ENCODE results near the gene GLP2R.

GLP2R gene

DNA sequence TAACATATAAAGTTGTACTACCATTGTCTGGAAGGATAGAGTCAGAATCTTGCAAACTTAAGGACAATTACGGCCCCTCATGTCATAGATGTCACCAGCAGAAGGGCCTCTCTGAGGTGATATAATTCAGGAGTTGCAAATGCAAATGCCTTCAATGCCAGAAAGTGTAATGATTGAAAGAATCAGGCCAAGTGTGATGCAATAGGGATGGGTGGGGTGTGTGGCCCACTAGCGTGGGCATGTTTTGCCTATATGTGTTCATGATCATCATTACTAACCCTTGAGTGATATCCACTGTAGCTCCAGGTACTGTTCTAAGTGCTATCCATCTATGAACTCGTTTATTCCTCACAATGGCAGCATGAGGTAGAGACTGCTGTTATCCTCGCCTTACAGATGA, 35.4 kb upstream of the GLP2R start:
- in situ Hi-C loops (cut with MboI; ENCODE audit: low pct_unique_long_range_greater_than_20kb, low sequenced_read_pairs, unreplicated experiment), result no loop called here
- no peak for DNase-seq (ENCODE audit: low spot score)
- TF ChIP-seq, protein P1, sequence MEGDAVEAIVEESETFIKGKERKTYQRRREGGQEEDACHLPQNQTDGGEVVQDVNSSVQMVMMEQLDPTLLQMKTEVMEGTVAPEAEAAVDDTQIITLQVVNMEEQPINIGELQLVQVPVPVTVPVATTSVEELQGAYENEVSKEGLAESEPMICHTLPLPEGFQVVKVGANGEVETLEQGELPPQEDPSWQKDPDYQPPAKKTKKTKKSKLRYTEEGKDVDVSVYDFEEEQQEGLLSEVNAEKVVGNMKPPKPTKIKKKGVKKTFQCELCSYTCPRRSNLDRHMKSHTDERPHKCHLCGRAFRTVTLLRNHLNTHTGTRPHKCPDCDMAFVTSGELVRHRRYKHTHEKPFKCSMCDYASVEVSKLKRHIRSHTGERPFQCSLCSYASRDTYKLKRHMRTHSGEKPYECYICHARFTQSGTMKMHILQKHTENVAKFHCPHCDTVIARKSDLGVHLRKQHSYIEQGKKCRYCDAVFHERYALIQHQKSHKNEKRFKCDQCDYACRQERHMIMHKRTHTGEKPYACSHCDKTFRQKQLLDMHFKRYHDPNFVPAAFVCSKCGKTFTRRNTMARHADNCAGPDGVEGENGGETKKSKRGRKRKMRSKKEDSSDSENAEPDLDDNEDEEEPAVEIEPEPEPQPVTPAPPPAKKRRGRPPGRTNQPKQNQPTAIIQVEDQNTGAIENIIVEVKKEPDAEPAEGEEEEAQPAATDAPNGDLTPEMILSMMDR (IDR thresholded peaks at IDR 0.05; ENCODE audit: extremely low read depth, insufficient read depth, missing control alignments), result no peak

DNA sequence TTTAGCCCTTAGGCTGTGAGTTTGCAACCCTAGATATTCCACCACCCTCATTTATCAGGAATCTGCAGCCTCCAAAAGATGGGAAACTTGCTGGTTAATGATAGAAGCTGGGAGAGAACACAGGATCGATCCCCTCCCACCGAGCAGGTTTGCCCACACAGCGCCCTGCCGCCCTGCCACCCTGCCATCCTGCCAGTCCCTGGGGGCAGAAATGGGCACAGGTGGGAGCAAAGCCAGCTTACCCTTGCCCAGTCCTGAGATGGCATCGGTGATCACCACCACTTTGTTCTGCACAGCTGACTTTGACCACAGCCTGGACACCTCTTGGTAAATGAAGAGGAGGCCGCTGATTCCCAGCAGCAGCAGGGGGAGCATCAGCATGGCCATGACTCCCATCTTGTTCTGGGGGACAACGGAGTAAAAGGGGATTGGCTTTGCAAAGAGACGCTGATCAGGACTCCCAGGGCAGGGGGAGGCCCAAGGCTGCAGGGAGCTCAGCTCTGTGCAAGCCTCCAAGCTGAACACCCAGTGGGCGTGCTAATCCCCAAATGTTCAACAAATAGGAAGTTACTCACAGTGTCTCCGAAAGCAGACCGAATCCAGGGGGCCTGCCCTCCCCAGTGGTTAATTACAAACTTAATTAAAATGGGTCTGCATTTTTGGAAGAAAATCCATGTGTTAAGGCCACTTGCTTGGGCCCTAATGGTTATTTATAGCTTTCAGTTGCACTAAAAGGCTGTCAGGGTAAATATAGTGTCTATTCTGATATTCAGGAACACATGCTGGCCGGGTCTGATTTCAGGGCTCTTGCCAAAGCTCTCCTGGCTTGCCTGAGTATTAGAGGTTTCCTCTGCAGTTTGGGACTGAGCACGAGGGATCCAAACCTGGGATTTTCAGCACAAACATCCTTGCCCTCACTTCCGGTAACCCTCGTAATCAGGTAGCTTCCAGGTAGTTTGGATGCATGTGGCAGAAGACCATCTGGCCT, 34.5 kb upstream of the GLP2R start, which contains the start of gene DHRS7C:
TSS of gene DHRS7C (minus strand) at position 704 of the 988 bp plus-strand sequence. CDS start at position 396, 308 bp downstream.
- TF ChIP-seq, protein P1 (IDR thresholded peaks at IDR 0.05; ENCODE audit: extremely low read depth, insufficient read depth, missing control alignments), result no peak
- no peak for DNase-seq (ENCODE audit: low spot score)

DNA sequence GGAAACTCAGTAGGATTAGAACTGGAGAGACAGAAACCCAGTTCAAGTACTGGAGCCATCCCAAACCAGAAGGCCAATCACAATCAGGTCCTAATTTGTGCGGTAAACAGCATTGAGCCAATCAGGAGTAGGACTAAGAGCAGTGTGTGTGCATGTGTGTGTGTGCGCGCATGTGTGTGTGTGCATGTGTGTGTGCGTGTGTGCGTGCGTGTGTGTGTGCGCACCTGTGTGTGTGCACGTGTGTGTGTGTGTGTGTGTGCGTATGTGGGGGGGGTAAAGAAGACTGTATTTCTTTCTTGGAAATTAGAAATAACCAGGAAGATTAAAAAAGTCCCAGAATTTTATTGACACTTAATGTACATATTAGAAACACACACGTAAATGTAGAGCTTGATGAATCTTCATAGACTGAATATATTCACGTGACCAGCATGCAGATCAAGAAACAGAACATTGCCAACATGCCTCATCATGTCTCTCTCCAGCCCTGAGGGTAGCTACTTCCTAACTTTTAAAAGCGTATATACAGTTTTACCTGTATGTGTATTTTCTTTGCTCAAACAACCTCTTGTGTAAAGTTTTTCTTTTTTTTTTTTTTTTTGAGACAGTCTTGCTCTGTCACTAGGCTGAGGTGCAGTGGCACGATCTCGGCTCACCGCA, 33.4 kb upstream of the GLP2R start:
- TF ChIP-seq, protein P1 (IDR thresholded peaks at IDR 0.05; ENCODE audit: extremely low read depth, insufficient read depth, missing control alignments), result no peak
- DNase-seq (ENCODE audit: low spot score), result no peak
- in situ Hi-C loops (cut with MboI; ENCODE audit: low pct_unique_long_range_greater_than_20kb, low sequenced_read_pairs, unreplicated experiment), result no loop called here

More for the DNA sequence above, 34.5 kb upstream of the GLP2R start, which contains the start of gene DHRS7C:
- in situ Hi-C loops (cut with MboI; ENCODE audit: low pct_unique_long_range_greater_than_20kb, low sequenced_read_pairs, unreplicated experiment), result no loop called here

DNA sequence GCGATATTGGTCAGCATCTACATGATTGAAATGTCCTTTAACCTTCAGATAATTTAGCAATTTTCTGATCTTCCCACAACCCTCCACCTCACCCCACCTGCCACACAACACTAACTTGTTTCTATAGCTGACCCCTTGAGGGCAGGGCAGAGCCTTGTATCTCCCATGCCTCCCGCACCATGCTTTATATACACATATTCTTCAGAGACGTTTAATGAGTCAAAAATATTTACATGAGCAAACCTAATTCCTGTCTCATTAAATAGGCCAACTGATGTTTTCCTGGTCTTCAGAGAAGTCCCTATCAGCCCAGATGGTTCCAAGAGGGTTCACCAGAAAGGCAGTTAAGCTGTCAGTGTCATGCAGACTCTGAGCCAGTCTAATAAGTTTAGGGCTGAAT, 27.7 kb upstream of the GLP2R start:
- in situ Hi-C loops (cut with MboI; ENCODE audit: low pct_unique_long_range_greater_than_20kb, low sequenced_read_pairs, unreplicated experiment), result no loop called here
- TF ChIP-seq, protein P1 (IDR thresholded peaks at IDR 0.05; ENCODE audit: extremely low read depth, insufficient read depth, missing control alignments), result no peak
- DNase-seq (ENCODE audit: low spot score), result no peak

DNA sequence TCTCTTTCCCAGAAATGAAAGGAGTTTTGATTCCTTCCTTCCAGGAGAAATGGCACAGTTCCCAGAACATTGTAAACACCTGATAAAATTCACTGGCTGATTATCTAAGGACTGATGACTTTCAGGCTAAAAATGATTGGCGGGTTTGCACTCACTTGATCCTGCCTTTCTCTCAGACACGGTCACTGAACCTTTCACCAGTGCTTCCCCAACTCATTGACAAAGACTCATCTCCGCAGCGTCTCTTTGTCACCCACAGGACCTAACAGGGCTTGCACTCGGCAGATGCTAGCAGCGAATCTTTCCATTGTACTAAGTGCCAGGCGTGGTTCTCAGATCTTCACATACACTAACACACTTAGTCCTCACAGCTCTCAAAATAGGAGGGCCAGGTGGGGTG, 27.0 kb upstream of the GLP2R start:
- TF ChIP-seq, protein P1 (IDR thresholded peaks at IDR 0.05; ENCODE audit: extremely low read depth, insufficient read depth, missing control alignments), result no peak
- in situ Hi-C loops (cut with MboI; ENCODE audit: low pct_unique_long_range_greater_than_20kb, low sequenced_read_pairs, unreplicated experiment), result no loop called here
- DNase-seq (ENCODE audit: low spot score), result no peak

DNA sequence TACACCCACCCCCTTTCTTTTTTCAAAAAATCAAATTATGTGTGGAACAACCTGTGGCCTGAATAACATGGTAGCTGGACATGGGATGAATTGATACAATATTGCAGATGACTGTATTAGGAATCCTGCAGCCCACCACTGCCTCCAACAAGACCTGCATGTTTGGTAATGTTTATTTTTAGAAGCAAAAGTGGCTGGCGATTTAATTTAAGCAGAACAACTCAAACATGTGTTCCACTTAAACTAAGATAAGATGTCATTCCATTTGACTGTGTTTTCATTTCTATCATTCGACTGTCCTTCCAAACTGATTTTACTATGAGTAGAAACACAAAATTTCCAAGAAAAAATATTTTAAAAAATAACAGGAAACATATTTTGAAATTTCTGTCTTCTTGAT, 24.2 kb upstream of the GLP2R start:
- TF ChIP-seq, protein P1 (IDR thresholded peaks at IDR 0.05; ENCODE audit: extremely low read depth, insufficient read depth, missing control alignments), result no peak
- no peak for DNase-seq (ENCODE audit: low spot score)
- in situ Hi-C loops (cut with MboI; ENCODE audit: low pct_unique_long_range_greater_than_20kb, low sequenced_read_pairs, unreplicated experiment), result no loop called here
